PC-9 (cell line): ENCODE measurements around the gene BRD1.

ENCODE experiments used
- EZH2 ChIP-seq: fragments of 200-600 bp; sonication (generic); IDR thresholded peaks from 2 replicates; pipeline ENCODE4 v1.8.0; 2017; ENCODE audit warnings: antibody characterized with exemption, low read depth
- TF ChIP-seq, protein P1 (sequence below): fragments of 200-600 bp; sonication (generic); conservative IDR thresholded peaks from 2 replicates; pipeline ENCODE4 v1.6.1; 2017; ENCODE audit warnings: mixed run types, antibody characterized with exemption, mild to moderate bottlenecking, moderate library complexity

- TF ChIP-seq, protein P1, sequence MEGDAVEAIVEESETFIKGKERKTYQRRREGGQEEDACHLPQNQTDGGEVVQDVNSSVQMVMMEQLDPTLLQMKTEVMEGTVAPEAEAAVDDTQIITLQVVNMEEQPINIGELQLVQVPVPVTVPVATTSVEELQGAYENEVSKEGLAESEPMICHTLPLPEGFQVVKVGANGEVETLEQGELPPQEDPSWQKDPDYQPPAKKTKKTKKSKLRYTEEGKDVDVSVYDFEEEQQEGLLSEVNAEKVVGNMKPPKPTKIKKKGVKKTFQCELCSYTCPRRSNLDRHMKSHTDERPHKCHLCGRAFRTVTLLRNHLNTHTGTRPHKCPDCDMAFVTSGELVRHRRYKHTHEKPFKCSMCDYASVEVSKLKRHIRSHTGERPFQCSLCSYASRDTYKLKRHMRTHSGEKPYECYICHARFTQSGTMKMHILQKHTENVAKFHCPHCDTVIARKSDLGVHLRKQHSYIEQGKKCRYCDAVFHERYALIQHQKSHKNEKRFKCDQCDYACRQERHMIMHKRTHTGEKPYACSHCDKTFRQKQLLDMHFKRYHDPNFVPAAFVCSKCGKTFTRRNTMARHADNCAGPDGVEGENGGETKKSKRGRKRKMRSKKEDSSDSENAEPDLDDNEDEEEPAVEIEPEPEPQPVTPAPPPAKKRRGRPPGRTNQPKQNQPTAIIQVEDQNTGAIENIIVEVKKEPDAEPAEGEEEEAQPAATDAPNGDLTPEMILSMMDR = no peak
- no peak for TF ChIP-seq EZH2
These were observed 47.6 kb downstream of the BRD1 start for GRCh38 chr22:49779853-49780697.
